Right hindlimb (tissue), 1 donor: ENCODE results near the gene SLC18A2.

Source experiments
- DNase-seq: peaks from one replicate; pipeline ENCODE4 v3.0.0-alpha.2; 2018

SLC18A2 gene

GRCh38 chr10:117320050-117320665 lies 79.2 kb downstream of the SLC18A2 start:
- DNase-seq = no peak

- no peak for DNase-seq
Measured at GRCh38 chr10:117322260-117322659, 81.3 kb downstream of the SLC18A2 start.

GRCh38 chr10:117324367-117324766 lies 83.5 kb downstream of the SLC18A2 start:
- no peak for DNase-seq

GRCh38 chr10:117327262-117327661 lies 86.3 kb downstream of the SLC18A2 start:
- no peak for DNase-seq
